Lung microvascular endothelial cell (primary cell): ENCODE data around the gene MAST1. TPM values are rescaled to one million over a fixed set of nuclear protein-coding genes. Genes with fewer than 3 reads are reported as not detected.

Source experiments
- DNase-seq, 2 donors: peaks; one replicate each; pipeline versions ENCODE4 v3.0.0 to v3.0.0-alpha.2; 2010; ENCODE audit warnings: low read depth in 2 of 2
- total RNA-seq: library from RNA; depleted of rRNA; stranded (reverse); fragments of >200 nt; gene quantifications from 2 replicates; pipeline ENCODE4 v1.2.1, GENCODE V29; 2014

Gene MAST1
- total RNA-seq, 1 donor from 2014 or later, result 0.60 TPM

GRCh38 chr19:12867120-12868099 lies 29.1 kb downstream of the MAST1 start:
- DNase-seq, result peak; percentile 54 to 74

GRCh38 chr19:12868540-12869112 lies 30.3 kb downstream of the MAST1 start:
- peak; percentile 28 to 37 for DNase-seq

GRCh38 chr19:12871681-12872080 lies 33.4 kb downstream of the MAST1 start:
- no peak for DNase-seq

GRCh38 chr19:12872255-12872654 lies 33.9 kb downstream of the MAST1 start:
- DNase-seq, result no peak

GRCh38 chr19:12872941-12873890 lies 34.9 kb downstream of the MAST1 start:
- peak; percentile 78 to 85 for DNase-seq

- no peak for DNase-seq
Measured at GRCh38 chr19:12873891-12874745, 35.8 kb downstream of the MAST1 start.

GRCh38 chr19:12875086-12875485 lies 36.8 kb downstream of the MAST1 start:
- no peak for DNase-seq

- peak; percentile 15 to 36 for DNase-seq
Measured at GRCh38 chr19:12880551-12881171, 42.3 kb downstream of the MAST1 start.

GRCh38 chr19:12881172-12881808 lies 43.0 kb downstream of the MAST1 start, which contains the start of gene DNASE2:
DNASE2 (minus strand) TSS chr19:12881449; CDS start chr19:12881375, 74 bp downstream.
- DNase-seq, result peak; percentile 70 to 78

- DNase-seq, result no peak
Measured at GRCh38 chr19:12882589-12882988, 44.3 kb downstream of the MAST1 start.

GRCh38 chr19:12884202-12884601 lies 45.9 kb downstream of the MAST1 start:
- DNase-seq, result no peak

GRCh38 chr19:12884627-12884925 lies 46.3 kb downstream of the MAST1 start:
- no peak for DNase-seq

- peak; percentile 47 to 67 for DNase-seq
Measured at GRCh38 chr19:12884926-12885748, 46.8 kb downstream of the MAST1 start.

- no peak for DNase-seq
Measured at GRCh38 chr19:12885749-12886650, 47.7 kb downstream of the MAST1 start.

- DNase-seq, result no peak
Measured at GRCh38 chr19:12886651-12886968, 48.3 kb downstream of the MAST1 start.

- no peak for DNase-seq
Measured at GRCh38 chr19:12886969-12887747, 48.8 kb downstream of the MAST1 start, which contains the start of gene KLF1. KLF1 (minus strand) TSS chr19:12887201; CDS start chr19:12887140, 61 bp downstream.

GRCh38 chr19:12888006-12888603 lies 49.8 kb downstream of the MAST1 start:
- no peak for DNase-seq
